Thymus (tissue), 11 donors: ENCODE results near the gene ACSL3. TPM values are rescaled to one million over a fixed set of nuclear protein-coding genes. Genes with fewer than 3 reads are reported as not detected.
A peak's percentile ranks its signal among the peaks of the same experiment; 100 is the strongest.

ENCODE experiments used
- DNase-seq, 9 donors: peaks; one replicate each; pipeline ENCODE4 v3.0.0-alpha.2; 2013; ENCODE audit warnings: low spot score in 9 of 9, low read depth in 6 of 9, missing footprints in 1 of 9
- H3K27ac ChIP-seq, 2 donors: one replicate each; pipeline ENCODE4 v1.5.1; 2013; ENCODE audit warnings: control low read depth in 1 of 2, low read depth in 1 of 2, low read length in 1 of 2, mild to moderate bottlenecking in 1 of 2, moderate library complexity in 1 of 2
- H3K27me3 ChIP-seq, 2 donors: one replicate each; pipeline ENCODE4 v1.5.1; 2013; ENCODE audit warnings: low read length in 1 of 2; ENCODE audit not compliant: control insufficient read depth in 2 of 2, insufficient read depth in 1 of 2
- H3K36me3 ChIP-seq, 2 donors: one replicate each; pipeline ENCODE4 v1.5.1; 2013; ENCODE audit warnings: low read length in 1 of 2, mild to moderate bottlenecking in 1 of 2, moderate library complexity in 1 of 2; ENCODE audit not compliant: control insufficient read depth in 2 of 2, insufficient read depth in 2 of 2
- H3K4me1 ChIP-seq, 2 donors: one replicate each; pipeline ENCODE4 v1.5.1; 2013; ENCODE audit warnings: low read length in 2 of 2; ENCODE audit not compliant: control insufficient read depth in 2 of 2, insufficient read depth in 2 of 2
- H3K4me3 ChIP-seq, 2 donors: one replicate each; pipeline ENCODE4 v1.5.1; 2013; ENCODE audit warnings: low read length in 2 of 2, control low read depth in 1 of 2, mild to moderate bottlenecking in 1 of 2
- H3K9me3 ChIP-seq, 2 donors: one replicate each; pipeline ENCODE4 v1.5.1; 2013; ENCODE audit warnings: low read length in 1 of 2, mild to moderate bottlenecking in 1 of 2; ENCODE audit not compliant: control insufficient read depth in 2 of 2, insufficient read depth in 1 of 2
- WGBS: extraction: QIAGEN DNeasy Blood & Tissue Kit; methylation state at CpG from one replicate; pipeline ENCODE4 v1.1.7; 2013; 5-methylcytosine and 5-hydroxymethylcytosine counted together
- polyA plus RNA-seq: library from polyadenylated mRNA; stranded (reverse); fragments of 200-250 nt; gene quantifications from one replicate; pipeline ENCODE4 v1.2.3, GENCODE V29; 2013
- total RNA-seq: library from RNA; stranded (reverse); fragments of 120-200 nt; gene quantifications from one replicate; pipeline ENCODE4 v1.2.4, GENCODE V29; 2013
- donor health status: healthy.

ACSL3 gene
- total and polyA plus RNA-seq, 2 donors: 32.9 to 40.7 TPM

GRCh38 chr2:222939208-222939856 lies 78.5 kb downstream of the ACSL3 start:
- H3K36me3 ChIP-seq: peaks cover 13 to 27% of the 10 kb centered on the region in 2 donors
- 76% methylated on average over 6 of the region's 6 CpGs for WGBS
- DNase-seq: peak; percentile 41 to 88 (median 72)

GRCh38 chr2:222939979-222940378 lies 79.1 kb downstream of the ACSL3 start:
- no peak for DNase-seq
- H3K4me1 ChIP-seq: peaks cover 0 to 3% of the 10 kb centered on the region in 2 donors
- H3K36me3 ChIP-seq: peaks cover 10 to 22% of the 10 kb centered on the region in 2 donors
- H3K4me3 ChIP-seq: no peak overlapping the region
- 98% methylated on average over 2 of the region's 2 CpGs for WGBS
- no peaks in the 10 kb centered on the region for H3K9me3 ChIP-seq
- H3K27me3 ChIP-seq: no peaks in the 10 kb centered on the region
- H3K27ac ChIP-seq: no peak overlapping the region

More at GRCh38 chr2:222939208-222939856, 78.5 kb downstream of the ACSL3 start:
- Histone ChIP-seq H3K4me1 (peaks cover 0 to 3% of the 10 kb centered on the region in 2 donors), H3K4me3 (no peak overlapping the region), H3K27me3 (no peaks in the 10 kb centered on the region), H3K27ac (no peak overlapping the region), H3K9me3 (no peaks in the 10 kb centered on the region)

- Histone ChIP-seq H3K27ac (no peak overlapping the region), H3K36me3 (peaks cover 6 to 14% of the 10 kb centered on the region in 2 donors)
- WGBS: 98% methylated on average over 7 of the region's 7 CpGs
Observed at GRCh38 chr2:222941510-222942032, 80.7 kb downstream of the ACSL3 start.

GRCh38 chr2:222942561-222942960 lies 81.7 kb downstream of the ACSL3 start:
- Histone ChIP-seq H3K36me3 (peaks cover 6 to 10% of the 10 kb centered on the region in 2 donors), H3K27me3 (no peaks in the 10 kb centered on the region), H3K4me3 (no peak overlapping the region), H3K4me1 (peaks cover 0 to 3% of the 10 kb centered on the region in 2 donors), H3K27ac (no peak overlapping the region), H3K9me3 (no peaks in the 10 kb centered on the region)
- DNase-seq: no peak
- WGBS: 97% methylated on average over 3 of the region's 3 CpGs

More at GRCh38 chr2:222941510-222942032, 80.7 kb downstream of the ACSL3 start:
- H3K4me1 ChIP-seq: peaks cover 0 to 3% of the 10 kb centered on the region in 2 donors
- H3K4me3 ChIP-seq: no peak overlapping the region
- no peaks in the 10 kb centered on the region for H3K27me3 ChIP-seq
- H3K9me3 ChIP-seq: no peaks in the 10 kb centered on the region
- no peak for DNase-seq

- Histone ChIP-seq H3K36me3 (peaks cover 6 to 10% of the 10 kb centered on the region in 2 donors), H3K4me1 (peaks cover 0 to 3% of the 10 kb centered on the region in 2 donors), H3K27ac (no peak overlapping the region), H3K27me3 (no peaks in the 10 kb centered on the region), H3K9me3 (no peaks in the 10 kb centered on the region), H3K4me3 (no peak overlapping the region)
- DNase-seq: no peak
- 97% methylated on average over 1 of the region's 1 CpG for WGBS
Observed at GRCh38 chr2:222942977-222943376, 82.1 kb downstream of the ACSL3 start.

GRCh38 chr2:222943820-222944219 lies 83.0 kb downstream of the ACSL3 start:
- Histone ChIP-seq H3K9me3 (no peaks in the 10 kb centered on the region), H3K27me3 (no peaks in the 10 kb centered on the region), H3K27ac (no peak overlapping the region), H3K4me1 (peaks cover 0 to 3% of the 10 kb centered on the region in 2 donors), H3K4me3 (no peak overlapping the region), H3K36me3 (peaks cover 6 to 10% of the 10 kb centered on the region in 2 donors)
- WGBS: 95% methylated on average over 1 of the region's 1 CpG
- no peak for DNase-seq

- H3K9me3 ChIP-seq: no peaks in the 10 kb centered on the region
- no peak overlapping the region for H3K27ac ChIP-seq
- DNase-seq: no peak
- H3K4me3 ChIP-seq: no peak overlapping the region
- 93% methylated on average over 1 of the region's 1 CpG for WGBS
- peaks cover 0 to under 1% of the 10 kb centered on the region in 2 donors for H3K4me1 ChIP-seq
- H3K27me3 ChIP-seq: no peaks in the 10 kb centered on the region
- peaks cover 2 to 10% of the 10 kb centered on the region in 2 donors for H3K36me3 ChIP-seq
Observed at GRCh38 chr2:222944552-222944951, 83.7 kb downstream of the ACSL3 start.

GRCh38 chr2:222944971-222945740 lies 84.3 kb downstream of the ACSL3 start:
- WGBS: 98% methylated on average over 5 of the region's 5 CpGs
- Histone ChIP-seq H3K4me3 (no peak overlapping the region), H3K36me3 (peaks cover 0 to 10% of the 10 kb centered on the region in 2 donors), H3K9me3 (no peaks in the 10 kb centered on the region), H3K27me3 (no peaks in the 10 kb centered on the region), H3K4me1 (no peaks in the 10 kb centered on the region), H3K27ac (no peak overlapping the region)
- DNase-seq: no peak

GRCh38 chr2:222945887-222946286 lies 85.1 kb downstream of the ACSL3 start:
- H3K4me1 ChIP-seq: no peaks in the 10 kb centered on the region
- no peaks in the 10 kb centered on the region for H3K9me3 ChIP-seq
- no peak overlapping the region for H3K4me3 ChIP-seq
- H3K36me3 ChIP-seq: peaks cover 0 to 6% of the 10 kb centered on the region in 2 donors
- no peak overlapping the region for H3K27ac ChIP-seq
- H3K27me3 ChIP-seq: no peaks in the 10 kb centered on the region
- WGBS: 95% methylated on average over 8 of the region's 8 CpGs
- no peak for DNase-seq
